Endothelial cell of umbilical vein (primary cell): ENCODE results near the gene CISH. TPM values are rescaled to one million over a fixed set of nuclear protein-coding genes. Genes with fewer than 3 reads are reported as not detected.

Source experiments
- BruUV-seq: library from RNA; stranded (reverse); fragments of 400-500 nt; replicated peaks from 2 replicates; lab custom pipeline; 2021; lab: Mats Ljungman, UMichigan
- CTCF ChIA-PET: fragments of 300-600, 350-600 bp; sonication (Branson Sonifier 250); formaldehyde crosslinking; loops from one replicate; lab custom pipeline; 2021; ENCODE audit warnings: antibody characterized with exemption, inconsistent platforms; lab: Charles Lee
- POLR2A ChIA-PET: fragments of 300-600, 350-600 bp; sonication (Branson Sonifier 250); formaldehyde crosslinking; loops from one replicate; lab custom pipeline; 2021; ENCODE audit warnings: antibody characterized with exemption, inconsistent platforms; lab: Charles Lee
- DNase-seq: peaks from one replicate; pipeline ENCODE4 v3.0.0-alpha.2; 2011; ENCODE audit warnings: low read depth, low spot score
- FAIRE-seq: peaks from 2 replicates; lab custom pipeline; 2011; peaks lifted over from hg19 to GRCh38; lab: Jason Lieb, UNC
- H2AFZ ChIP-seq: 2 replicates; pipeline ENCODE4 v1.6.0; 2012; ENCODE audit warnings: low read depth, low read length, control low read depth, inconsistent platforms
- H3K27ac ChIP-seq: 2 replicates; pipeline ENCODE4 v1.5.1; 2011; ENCODE audit warnings: low read depth, mild to moderate bottlenecking, control low read depth, low read length, moderate library complexity; ENCODE audit not compliant: insufficient read depth
- H3K27me3 ChIP-seq, 2 experiments: 2 replicates each; pipeline versions ENCODE4 v1.6.0 to v1.6.1; 2011; ENCODE audit warnings: low read length in 2 of 2, mixed read lengths in 1 of 2; ENCODE audit not compliant: control insufficient read depth in 2 of 2, insufficient read depth in 2 of 2
- H3K36me3 ChIP-seq, 2 experiments: 2 replicates in 1 of 2; 3 replicates in 1 of 2; pipeline ENCODE4 v1.5.1; 2011; ENCODE audit warnings: low read length in 2 of 2, mild to moderate bottlenecking in 1 of 2, moderate library complexity in 1 of 2; ENCODE audit not compliant: control insufficient read depth in 2 of 2, insufficient read depth in 2 of 2; ENCODE audit errors: extremely low read depth in 1 of 2
- H3K4me1 ChIP-seq: 3 replicates; pipeline ENCODE4 v1.5.1; 2011; ENCODE audit warnings: mild to moderate bottlenecking, low read length; ENCODE audit not compliant: control insufficient read depth, insufficient read depth; ENCODE audit errors: extremely low read depth
- H3K4me2 ChIP-seq: 2 replicates; pipeline ENCODE4 v1.6.1; 2011; ENCODE audit warnings: low read length, control low read depth, mixed read lengths; ENCODE audit not compliant: insufficient read depth
- H3K4me3 ChIP-seq, 3 experiments: fragments of 200-600 bp in 1 of 3; sonication (generic), shearing (Covaris generic) in 1 of 3; replicated peaks in 1 of 3; 2 replicates each; pipeline ENCODE4 v1.5.1; 2011 to 2016; ENCODE audit warnings: control low read depth in 3 of 3, low read length in 3 of 3, mild to moderate bottlenecking in 2 of 3, inconsistent platforms in 1 of 3, low read depth in 1 of 3, moderate library complexity in 1 of 3; ENCODE audit not compliant: insufficient read depth in 1 of 3
- H3K79me2 ChIP-seq: 2 replicates; pipeline ENCODE4 v1.6.0; 2012; ENCODE audit warnings: low read length, inconsistent platforms; ENCODE audit not compliant: control insufficient read depth, insufficient read depth
- H3K9ac ChIP-seq: replicated peaks from 2 replicates; pipeline ENCODE3; 2011; ENCODE audit warnings: low read length, control low read depth; ENCODE audit not compliant: insufficient read depth; ENCODE audit errors: extremely low read depth
- H3K9me1 ChIP-seq: replicated peaks from 3 replicates; pipeline ENCODE4 v1.6.0; 2011; ENCODE audit warnings: mild to moderate bottlenecking, low read length; ENCODE audit not compliant: control insufficient read depth, insufficient read depth; ENCODE audit errors: extremely low read depth
- H3K9me3 ChIP-seq: replicated peaks from 2 replicates; pipeline ENCODE4 v1.5.1; 2012; ENCODE audit warnings: low read length, inconsistent platforms; ENCODE audit not compliant: control insufficient read depth, insufficient read depth
- H4K20me1 ChIP-seq: replicated peaks from 2 replicates; pipeline ENCODE3; 2011; ENCODE audit warnings: mild to moderate bottlenecking, low read length; ENCODE audit not compliant: control insufficient read depth, insufficient read depth; ENCODE audit errors: extremely low read depth
- EZH2 ChIP-seq: IDR thresholded peaks from 2 replicates; pipeline ENCODE4 v1.6.1; 2012; ENCODE audit warnings: borderline replicate concordance, low read depth, mild to moderate bottlenecking, moderate library complexity, low read length, inconsistent platforms; ENCODE audit not compliant: severe bottlenecking
- FOS ChIP-seq: IDR thresholded peaks from 2 replicates; pipeline ENCODE4 v1.6.1; 2011; ENCODE audit warnings: mild to moderate bottlenecking, low read length, moderate library complexity, borderline replicate concordance; ENCODE audit not compliant: insufficient read depth
- GATA2 ChIP-seq: IDR thresholded peaks from 2 replicates; pipeline ENCODE4 v1.7.0; 2011; ENCODE audit warnings: low read depth, mild to moderate bottlenecking, moderate library complexity, mixed read lengths, low read length; ENCODE audit not compliant: insufficient read length, insufficient read depth
- JUN ChIP-seq: IDR thresholded peaks from 2 replicates; pipeline ENCODE4 v1.6.1; 2011; ENCODE audit warnings: borderline replicate concordance, low read depth; ENCODE audit not compliant: insufficient read length, insufficient read depth
- MYC ChIP-seq: IDR thresholded peaks from one replicate; pipeline ENCODE4 v1.6.1; 2011; ENCODE audit warnings: mild to moderate bottlenecking, low read depth, low read length
- POLR2A ChIP-seq: IDR thresholded peaks from 2 replicates; pipeline ENCODE4 v1.6.1; 2012; ENCODE audit warnings: low read depth, mild to moderate bottlenecking, control low read depth, low read length
- POLR2AphosphoS5 ChIP-seq: IDR thresholded peaks from 2 replicates; pipeline ENCODE4 v1.6.1; 2012; ENCODE audit warnings: low read depth, mild to moderate bottlenecking, control low read depth, low read length, moderate library complexity; ENCODE audit not compliant: insufficient read depth
- dilution Hi-C: fragments of 300-500 bp; cut with MboI; formaldehyde crosslinking; loops from one replicate; pipeline ENCODE4 v1.15.0; 2019; ENCODE audit warnings: low sequenced_read_pairs; ENCODE audit not compliant: extremely low pct_ligation_motif_present
- intact Hi-C: fragments of 100-400 bp; cut with micrococcal nuclease; formaldehyde crosslinking; loops from one replicate; pipeline ENCODE4 v1.10.0; 2022
- polyA plus RNA-seq, 4 experiments: library from polyadenylated mRNA; depleted of rRNA in 3 of 4; stranded (reverse) in 3 of 4; unstranded in 1 of 4; fragments of >200 nt; gene quantifications; 2 replicates each; pipeline versions ENCODE4 v1.2.1 to v1.2.3, GENCODE V29; 2011 to 2012; ENCODE audit warnings: missing spikeins in 1 of 4
- total RNA-seq: library from RNA; stranded (reverse); gene quantifications from 2 replicates; pipeline ENCODE4 v1.2.3, GENCODE V29; 2021
- TF ChIP-seq, protein P1 (sequence below): IDR thresholded peaks from 2 replicates; pipeline ENCODE4 v1.6.1; 2011; ENCODE audit not compliant: insufficient read depth, insufficient read length
- TF ChIP-seq, protein P2 (sequence below), 2 donors: IDR thresholded peaks; 1 replicate in 1 of 2; 2 replicates in 1 of 2; pipeline ENCODE4 v1.5.1; 2011; ENCODE audit warnings: low read length in 2 of 2, mild to moderate bottlenecking in 2 of 2, moderate library complexity in 2 of 2, control low read depth in 1 of 2, inconsistent platforms in 1 of 2, low read depth in 1 of 2; ENCODE audit not compliant: insufficient read depth in 1 of 2; ENCODE audit errors: extremely low read depth in 1 of 2

Gene CISH
- total and polyA plus RNA-seq, 2 donors (not counting 3 experiments of a cell fraction or from before 2014, with no cell fraction given): 2.2 to 4.1 TPM

DNA sequence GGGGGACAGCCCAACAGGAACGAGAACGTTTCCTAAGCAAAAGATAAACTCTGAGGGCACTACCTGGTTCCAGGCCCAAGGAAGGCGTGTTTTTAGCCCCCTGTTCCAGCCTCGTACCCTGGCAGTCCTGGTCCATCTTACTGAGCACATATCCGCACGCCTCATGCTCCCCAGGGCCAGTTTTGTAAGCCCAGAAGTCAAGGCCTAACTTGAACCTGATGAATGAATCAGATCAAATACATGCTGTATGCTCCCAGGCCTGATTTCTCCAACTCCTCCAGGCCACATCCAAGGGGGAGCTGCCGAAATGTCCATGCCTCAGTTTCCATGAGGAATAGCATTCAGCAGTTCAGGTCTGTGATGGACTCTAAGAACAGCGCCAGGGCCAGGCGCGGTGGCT is 48.8 kb upstream of the CISH start:
- no peak overlapping the region for H3K27ac ChIP-seq
- no peaks in the 10 kb centered on the region for H3K9me1 ChIP-seq
- no peak overlapping the region for H3K4me3 ChIP-seq
- H4K20me1 ChIP-seq: no peaks in the 10 kb centered on the region
- no peaks in the 10 kb centered on the region for H3K27me3 ChIP-seq
- H3K79me2 ChIP-seq: no peaks in the 10 kb centered on the region
- no peak for DNase-seq
- no peak overlapping the region for H2AFZ ChIP-seq
- TF ChIP-seq EZH2: no peak
- TF ChIP-seq POLR2AphosphoS5: no peak
- TF ChIP-seq GATA2: no peak
- TF ChIP-seq, protein P1, sequence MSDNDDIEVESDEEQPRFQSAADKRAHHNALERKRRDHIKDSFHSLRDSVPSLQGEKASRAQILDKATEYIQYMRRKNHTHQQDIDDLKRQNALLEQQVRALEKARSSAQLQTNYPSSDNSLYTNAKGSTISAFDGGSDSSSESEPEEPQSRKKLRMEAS: no peak
- TF ChIP-seq FOS: no peak
- TF ChIP-seq MYC: no peak
- TF ChIP-seq POLR2A: no peak
- TF ChIP-seq JUN: no peak
- CTCF ChIA-PET: interaction anchor here (2.3 kb wide), 1 partner anchor 8 kb away, joined by 9 read pairs; no protein-coding TSS in a partner anchor
- H3K9me3 ChIP-seq: no peaks in the 10 kb centered on the region
- dilution Hi-C loops (no loop called here), intact Hi-C loops (no loop called here)
- H3K36me3 ChIP-seq: no peaks in the 10 kb centered on the region
- no peak overlapping the region for H3K4me2 ChIP-seq
- H3K4me1 ChIP-seq: no peaks in the 10 kb centered on the region
- POLR2A ChIA-PET: no interaction called here
- no peak overlapping the region for H3K9ac ChIP-seq
- no TSS peak for BruUV-seq
- FAIRE-seq: no peak

DNA sequence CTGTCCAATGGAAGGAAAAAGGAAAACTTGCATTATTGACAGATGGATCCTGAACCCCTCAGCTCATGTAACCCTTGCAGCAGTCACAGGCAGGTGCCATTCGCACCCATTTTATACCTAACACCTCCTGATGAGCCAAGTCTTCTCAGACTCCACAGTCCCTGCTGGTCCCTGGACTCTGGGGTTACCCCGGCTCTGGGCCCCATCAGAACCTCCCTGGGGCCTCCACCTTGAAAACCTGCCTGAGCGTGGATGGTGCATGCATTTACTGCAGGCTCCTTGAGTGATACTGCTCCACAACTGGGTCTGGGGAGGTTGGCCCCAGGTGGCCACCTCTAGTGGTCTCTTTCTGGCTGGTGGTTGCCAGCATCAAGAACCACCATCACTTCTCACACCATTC is 47.3 kb upstream of the CISH start:
- no peak overlapping the region for H3K4me2 ChIP-seq
- H2AFZ ChIP-seq: no peak overlapping the region
- no TSS peak for BruUV-seq
- DNase-seq: no peak
- POLR2A ChIA-PET: no interaction called here
- H3K9me3 ChIP-seq: no peaks in the 10 kb centered on the region
- CTCF ChIA-PET: no interaction called here
- TF ChIP-seq MYC: no peak
- TF ChIP-seq, protein P1: no peak
- TF ChIP-seq POLR2A: no peak
- no peak for TF ChIP-seq JUN
- TF ChIP-seq FOS: no peak
- TF ChIP-seq EZH2: no peak
- TF ChIP-seq GATA2: no peak
- TF ChIP-seq POLR2AphosphoS5: no peak
- TF ChIP-seq, protein P2, sequence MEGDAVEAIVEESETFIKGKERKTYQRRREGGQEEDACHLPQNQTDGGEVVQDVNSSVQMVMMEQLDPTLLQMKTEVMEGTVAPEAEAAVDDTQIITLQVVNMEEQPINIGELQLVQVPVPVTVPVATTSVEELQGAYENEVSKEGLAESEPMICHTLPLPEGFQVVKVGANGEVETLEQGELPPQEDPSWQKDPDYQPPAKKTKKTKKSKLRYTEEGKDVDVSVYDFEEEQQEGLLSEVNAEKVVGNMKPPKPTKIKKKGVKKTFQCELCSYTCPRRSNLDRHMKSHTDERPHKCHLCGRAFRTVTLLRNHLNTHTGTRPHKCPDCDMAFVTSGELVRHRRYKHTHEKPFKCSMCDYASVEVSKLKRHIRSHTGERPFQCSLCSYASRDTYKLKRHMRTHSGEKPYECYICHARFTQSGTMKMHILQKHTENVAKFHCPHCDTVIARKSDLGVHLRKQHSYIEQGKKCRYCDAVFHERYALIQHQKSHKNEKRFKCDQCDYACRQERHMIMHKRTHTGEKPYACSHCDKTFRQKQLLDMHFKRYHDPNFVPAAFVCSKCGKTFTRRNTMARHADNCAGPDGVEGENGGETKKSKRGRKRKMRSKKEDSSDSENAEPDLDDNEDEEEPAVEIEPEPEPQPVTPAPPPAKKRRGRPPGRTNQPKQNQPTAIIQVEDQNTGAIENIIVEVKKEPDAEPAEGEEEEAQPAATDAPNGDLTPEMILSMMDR (IDR thresholded peaks at IDR 0.05; ENCODE audit: extremely low read depth in 1 of 2, insufficient read depth in 1 of 2, low read depth in 1 of 2, low read length in 2 of 2): no peak
- H3K27me3 ChIP-seq: no peaks in the 10 kb centered on the region
- no peaks in the 10 kb centered on the region for H4K20me1 ChIP-seq
- intact Hi-C loops (no loop called here), dilution Hi-C loops (no loop called here)
- no peaks in the 10 kb centered on the region for H3K9me1 ChIP-seq
- no peaks in the 10 kb centered on the region for H3K36me3 ChIP-seq
- no peak overlapping the region for H3K27ac ChIP-seq
- H3K4me3 ChIP-seq: no peak overlapping the region
- H3K79me2 ChIP-seq: no peaks in the 10 kb centered on the region
- FAIRE-seq: no peak
- no peak overlapping the region for H3K9ac ChIP-seq
- H3K4me1 ChIP-seq: no peaks in the 10 kb centered on the region
